Keratinocyte (primary cell): Measurements from ENCODE around the gene ITPKB. TPM values are rescaled to one million over a fixed set of nuclear protein-coding genes. Genes with fewer than 3 reads are reported as not detected.

Experiments used
- DNase-seq: peaks from one replicate; pipeline ENCODE4 v3.0.0-alpha.2; 2011; ENCODE audit warnings: low read depth, missing footprints, low spot score
- FAIRE-seq: peaks from 2 replicates; lab custom pipeline; 2011; peaks lifted over from hg19 to GRCh38; lab: Jason Lieb, UNC
- H2AFZ ChIP-seq: 2 replicates; pipeline ENCODE4 v1.6.0; 2012; ENCODE audit warnings: low read length, control low read depth, inconsistent platforms; ENCODE audit not compliant: control insufficient read depth
- H3K27ac ChIP-seq: 2 replicates; pipeline ENCODE4 v1.5.1; 2011; ENCODE audit warnings: low read length; ENCODE audit not compliant: control insufficient read depth, insufficient read depth
- H3K27me3 ChIP-seq: 3 replicates; pipeline ENCODE4 v1.6.0; 2011; ENCODE audit warnings: low read length; ENCODE audit not compliant: control insufficient read depth, insufficient read depth; ENCODE audit errors: extremely low read depth
- H3K36me3 ChIP-seq, 2 experiments: 2 replicates in 1 of 2; 3 replicates in 1 of 2; pipeline ENCODE4 v1.5.1; 2011; ENCODE audit warnings: low read length in 2 of 2, mild to moderate bottlenecking in 1 of 2; ENCODE audit not compliant: control insufficient read depth in 2 of 2, insufficient read depth in 2 of 2; ENCODE audit errors: extremely low read depth in 1 of 2
- H3K4me1 ChIP-seq: 3 replicates; pipeline ENCODE4 v1.5.1; 2011; ENCODE audit warnings: low read length; ENCODE audit not compliant: control insufficient read depth, insufficient read depth; ENCODE audit errors: extremely low read depth
- H3K4me2 ChIP-seq: 3 replicates; pipeline ENCODE4 v1.6.0; 2011; ENCODE audit warnings: low read depth, low read length; ENCODE audit not compliant: control insufficient read depth, insufficient read depth; ENCODE audit errors: extremely low read depth
- H3K4me3 ChIP-seq, 3 experiments: fragments of 200-600 bp in 1 of 3; sonication (generic) in 1 of 3; 2 replicates in 2 of 3; 3 replicates in 1 of 3; pipeline ENCODE4 v1.5.1; 2011 to 2016; ENCODE audit warnings: low read length in 3 of 3, mild to moderate bottlenecking in 3 of 3, control low read depth in 2 of 3, inconsistent platforms in 1 of 3, low read depth in 1 of 3, mixed read lengths in 1 of 3, mixed run types in 1 of 3, moderate library complexity in 1 of 3; ENCODE audit not compliant: control insufficient read depth in 2 of 3, insufficient read depth in 2 of 3; ENCODE audit errors: extremely low read depth in 1 of 3
- H3K79me2 ChIP-seq: 2 replicates; pipeline ENCODE4 v1.6.0; 2012; ENCODE audit warnings: low read length; ENCODE audit not compliant: control insufficient read depth, insufficient read depth
- H3K9ac ChIP-seq: 3 replicates; pipeline ENCODE4 v1.6.0; 2011; ENCODE audit warnings: low read length; ENCODE audit not compliant: control insufficient read depth, insufficient read depth; ENCODE audit errors: extremely low read depth
- H3K9me1 ChIP-seq: 3 replicates; pipeline ENCODE4 v1.6.0; 2011; ENCODE audit warnings: low read length; ENCODE audit not compliant: control insufficient read depth, insufficient read depth; ENCODE audit errors: extremely low read depth
- H3K9me3 ChIP-seq: 2 replicates; pipeline ENCODE4 v1.5.1; 2012; ENCODE audit warnings: low read depth, low read length; ENCODE audit not compliant: control insufficient read depth
- H4K20me1 ChIP-seq: 3 replicates; pipeline ENCODE4 v1.6.0; 2011; ENCODE audit warnings: low read length; ENCODE audit not compliant: control insufficient read depth, insufficient read depth; ENCODE audit errors: extremely low read depth
- CTCF ChIP-seq, 3 experiments: IDR thresholded peaks in 1 of 3; conservative IDR thresholded peaks in 1 of 3; optimal IDR thresholded peaks in 1 of 3; 2 replicates in 2 of 3; 3 replicates in 1 of 3; pipeline versions ENCODE3 to v1.5.1; 2011; ENCODE audit warnings: low read length in 3 of 3, mild to moderate bottlenecking in 3 of 3, moderate library complexity in 2 of 3, control low read depth in 1 of 3, inconsistent platforms in 1 of 3; ENCODE audit not compliant: insufficient read depth in 2 of 3; ENCODE audit errors: extremely low read depth in 1 of 3
- EZH2 ChIP-seq: IDR thresholded peaks from one replicate; pipeline ENCODE4 v1.6.1; 2012; ENCODE audit warnings: inconsistent platforms, mild to moderate bottlenecking, low read length, moderate library complexity
- dilution Hi-C: fragments of 300-500 bp; cut with MboI; formaldehyde crosslinking; loops from one replicate; pipeline ENCODE4 v1.7.0; 2020; ENCODE audit warnings: low sequenced_read_pairs; ENCODE audit not compliant: extremely low pct_ligation_motif_present
- polyA plus RNA-seq, 5 experiments: library from polyadenylated mRNA; depleted of rRNA in 3 of 5; stranded (reverse) in 3 of 5; stranded (forward) in 1 of 5; unstranded in 1 of 5; fragments of >200 nt; gene quantifications; 1 replicate in 1 of 5; 2 replicates in 3 of 5; 3 replicates in 1 of 5; pipeline versions ENCODE4 v1.2.1 to v1.2.3, GENCODE V29; 2011 to 2012; ENCODE audit warnings: missing spikeins in 2 of 5, low read depth in 1 of 5, low replicate concordance in 1 of 5

ITPKB gene
- polyA plus RNA-seq, 1 donor (not counting 4 experiments of a cell fraction or from before 2014, with no cell fraction given): 3.2 TPM

DNA sequence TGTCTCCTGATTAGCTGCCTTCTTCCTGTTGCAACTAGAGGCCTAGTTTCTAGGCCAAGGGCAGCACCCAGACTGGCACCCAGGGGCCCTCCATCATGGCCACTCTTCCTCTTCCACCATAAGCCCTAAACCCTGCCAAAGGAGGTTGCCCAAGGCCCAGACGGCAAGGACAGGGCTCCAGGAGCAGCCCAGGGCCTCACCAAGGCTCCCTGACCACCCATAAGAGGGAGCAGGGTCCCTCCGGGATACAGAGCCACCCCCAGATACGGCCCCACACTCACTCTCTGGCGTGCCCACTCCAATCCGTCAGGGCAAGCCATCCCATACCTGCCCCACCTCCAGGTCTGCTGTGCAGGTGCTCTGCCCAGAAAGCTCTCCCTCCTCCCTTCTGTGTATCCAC is 79.9 kb downstream of the ITPKB start:
- TF ChIP-seq CTCF (optimal IDR thresholded peaks at IDR 0.05 in 1 of 3, IDR thresholded peaks at IDR 0.05 in 1 of 3, conservative IDR thresholded peaks at IDR 0.05 in 1 of 3; ENCODE audit: extremely low read depth in 1 of 3, insufficient read depth in 2 of 3, low read length in 3 of 3): no peak
- TF ChIP-seq EZH2: no peak
- no peak overlapping the region for H2AFZ ChIP-seq
- H3K79me2 ChIP-seq: no peaks in the 10 kb centered on the region
- no peak overlapping the region for H3K9ac ChIP-seq
- FAIRE-seq (no peak), DNase-seq (no peak)
- peaks cover 58% of the 10 kb centered on the region for H3K4me1 ChIP-seq
- no peaks in the 10 kb centered on the region for H3K27me3 ChIP-seq
- H3K4me3 ChIP-seq: no peak overlapping the region
- no peak overlapping the region for H3K27ac ChIP-seq
- peaks cover 2% of the 10 kb centered on the region for H3K9me1 ChIP-seq
- H3K4me2 ChIP-seq: no peak overlapping the region
- H4K20me1 ChIP-seq: no peaks in the 10 kb centered on the region
- H3K36me3 ChIP-seq: no peaks in the 10 kb centered on the region
- no peaks in the 10 kb centered on the region for H3K9me3 ChIP-seq
- dilution Hi-C loops: no loop called here

DNA sequence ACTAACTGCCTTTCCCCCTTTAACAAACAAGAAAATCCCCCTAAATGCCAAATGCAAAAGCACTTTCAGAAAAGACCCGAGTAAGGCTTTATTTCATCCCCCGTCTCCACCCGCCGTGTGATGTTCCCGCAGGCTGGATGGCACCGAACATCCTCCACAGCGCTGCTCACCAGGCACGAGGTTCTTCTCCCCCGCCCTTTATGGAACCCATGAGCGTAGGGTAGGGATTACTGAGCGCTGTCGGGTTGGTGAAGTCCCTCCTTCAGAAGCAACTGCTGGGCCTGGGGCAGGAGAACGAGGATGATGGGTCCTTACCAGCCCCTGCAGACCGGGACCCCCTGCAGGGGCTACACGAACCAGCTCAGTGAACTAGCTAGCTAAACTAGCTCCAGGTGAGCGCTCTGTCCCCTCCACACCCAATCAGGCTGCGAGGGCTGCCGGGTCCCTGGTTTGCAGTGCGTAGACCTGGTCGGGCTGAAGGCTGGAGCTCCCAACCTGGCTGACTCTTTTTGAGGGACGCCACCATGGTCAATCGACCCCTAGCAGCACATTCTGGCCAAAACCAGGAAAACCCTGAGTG is 80.4 kb downstream of the ITPKB start:
- H3K27ac ChIP-seq: peak overlapping the region; percentile 77

More for the DNA sequence above, 80.4 kb downstream of the ITPKB start:
- H3K4me3 ChIP-seq: peak overlapping the region in 2 of 3 experiments; percentile 46 to 47
- peak overlapping the region; percentile 86 for H3K4me2 ChIP-seq
- dilution Hi-C loops: no loop called here
- no peaks in the 10 kb centered on the region for H4K20me1 ChIP-seq
- FAIRE-seq (no peak), DNase-seq (no peak)
- no peaks in the 10 kb centered on the region for H3K9me3 ChIP-seq
- H3K9ac ChIP-seq: peak overlapping the region; percentile 74
- peak overlapping the region; percentile 62 for H2AFZ ChIP-seq
- no peaks in the 10 kb centered on the region for H3K79me2 ChIP-seq
- TF ChIP-seq EZH2 (no peak), CTCF (optimal IDR thresholded peaks at IDR 0.05 in 1 of 3, IDR thresholded peaks at IDR 0.05 in 1 of 3, conservative IDR thresholded peaks at IDR 0.05 in 1 of 3; ENCODE audit: extremely low read depth in 1 of 3, insufficient read depth in 2 of 3, low read length in 3 of 3) (no peak)
- peaks cover 2% of the 10 kb centered on the region for H3K9me1 ChIP-seq
- no peaks in the 10 kb centered on the region for H3K27me3 ChIP-seq
- peaks cover 58% of the 10 kb centered on the region for H3K4me1 ChIP-seq
- H3K36me3 ChIP-seq: no peaks in the 10 kb centered on the region
